HG03108 (cell line): ENCODE results near the gene AGMO.

ENCODE experiments used
- ATAC-seq: cut with Tn5 transposase; IDR thresholded peaks from one replicate; pipeline ENCODE4 v1.9.1; 2021; ENCODE audit warnings: moderate library complexity; ENCODE audit not compliant: unreplicated experiment

AGMO gene

GRCh38 chr7:15561835-15562234 is at the start of gene AGMO:
Gene AGMO, minus strand, starts transcription at chr7:15562015.
- no peak for ATAC-seq

GRCh38 chr7:15610503-15610902 is 48.7 kb upstream of the AGMO start:
- no peak for ATAC-seq

- no peak for ATAC-seq
Observed at GRCh38 chr7:15609287-15609686, 47.5 kb upstream of the AGMO start.

- ATAC-seq: no peak
Observed at GRCh38 chr7:15607529-15608210, 45.9 kb upstream of the AGMO start.

- ATAC-seq: no peak
Observed at GRCh38 chr7:15606561-15606960, 44.7 kb upstream of the AGMO start.

GRCh38 chr7:15604166-15604565 is 42.4 kb upstream of the AGMO start:
- no peak for ATAC-seq

GRCh38 chr7:15603124-15603523 is 41.3 kb upstream of the AGMO start:
- ATAC-seq: no peak

GRCh38 chr7:15602236-15602635 is 40.4 kb upstream of the AGMO start:
- no peak for ATAC-seq

- ATAC-seq: no peak
Observed at GRCh38 chr7:15601175-15601574, 39.4 kb upstream of the AGMO start.

GRCh38 chr7:15600298-15600697 is 38.5 kb upstream of the AGMO start:
- ATAC-seq: no peak

- no peak for ATAC-seq
Observed at GRCh38 chr7:15594461-15594860, 32.6 kb upstream of the AGMO start.

GRCh38 chr7:15593382-15593781 is 31.6 kb upstream of the AGMO start:
- no peak for ATAC-seq

- no peak for ATAC-seq
Observed at GRCh38 chr7:15586266-15586665, 24.5 kb upstream of the AGMO start.

GRCh38 chr7:15584575-15584974 is 22.8 kb upstream of the AGMO start:
- ATAC-seq: no peak

- no peak for ATAC-seq
Observed at GRCh38 chr7:15582773-15583172, 21.0 kb upstream of the AGMO start.

GRCh38 chr7:15581352-15581951 is 19.6 kb upstream of the AGMO start:
- no peak for ATAC-seq

GRCh38 chr7:15580604-15581351 is 19.0 kb upstream of the AGMO start:
- ATAC-seq: no peak

- ATAC-seq: no peak
Observed at GRCh38 chr7:15577600-15577999, 15.8 kb upstream of the AGMO start.

GRCh38 chr7:15571301-15571878 is 9.6 kb upstream of the AGMO start:
- ATAC-seq: no peak

GRCh38 chr7:15567652-15568051 is 5.8 kb upstream of the AGMO start:
- ATAC-seq: no peak

- no peak for ATAC-seq
Observed at GRCh38 chr7:15567036-15567435, 5.2 kb upstream of the AGMO start.

- ATAC-seq: no peak
Observed at GRCh38 chr7:15566476-15566875, 4.7 kb upstream of the AGMO start.
